Measurements from ENCODE around the gene SH3BGRL2. TPM values are rescaled to one million over a fixed set of nuclear protein-coding genes. Genes with fewer than 3 reads are reported as not detected.
"Not testable (repeated sequence)": the region's sequence is repeated elsewhere in the genome, so short reads cannot be mapped to it uniquely, and the experiment has no call there.

The SH3BGRL2 gene
- total RNA-seq, 1 donor from 2014 or later, result 0.11 TPM

- intact Hi-C loops (cut with micrococcal nuclease), result no loop called here
Observed at GRCh38 chr6:79614326-79615305, 16.5 kb upstream of the SH3BGRL2 start.

- intact Hi-C loops (cut with micrococcal nuclease), result no loop called here
Observed at GRCh38 chr6:79617518-79617941, 13.6 kb upstream of the SH3BGRL2 start.

- intact Hi-C loops (cut with micrococcal nuclease), result not testable (repeated sequence)
Observed at GRCh38 chr6:79618425-79618824, 12.7 kb upstream of the SH3BGRL2 start.

GRCh38 chr6:79621579-79621978, 9.6 kb upstream of the SH3BGRL2 start:
- intact Hi-C loops (cut with micrococcal nuclease), result no loop called here

GRCh38 chr6:79622364-79622763, 8.8 kb upstream of the SH3BGRL2 start:
- intact Hi-C loops (cut with micrococcal nuclease), result no loop called here

- intact Hi-C loops (cut with micrococcal nuclease), result no loop called here
Observed at GRCh38 chr6:79623106-79623505, 8.0 kb upstream of the SH3BGRL2 start.

- intact Hi-C loops (cut with micrococcal nuclease), result no loop called here
Observed at GRCh38 chr6:79625746-79626145, 5.4 kb upstream of the SH3BGRL2 start.

- intact Hi-C loops (cut with micrococcal nuclease), result no loop called here
Observed at GRCh38 chr6:79626811-79627210, 4.3 kb upstream of the SH3BGRL2 start.

GRCh38 chr6:79627422-79627821, 3.7 kb upstream of the SH3BGRL2 start:
- intact Hi-C loops (cut with micrococcal nuclease), result no loop called here

- intact Hi-C loops (cut with micrococcal nuclease), result no loop called here
Observed at GRCh38 chr6:79628466-79629288, 2.5 kb upstream of the SH3BGRL2 start.

- intact Hi-C loops (cut with micrococcal nuclease), result no loop called here
Observed at GRCh38 chr6:79630380-79630882, 698 bp upstream of the SH3BGRL2 start.

- intact Hi-C loops (cut with micrococcal nuclease), result no loop called here
Observed at GRCh38 chr6:79631693-79632172, 604 bp downstream of the SH3BGRL2 start.

GRCh38 chr6:79632580-79632979, 1.5 kb downstream of the SH3BGRL2 start:
- intact Hi-C loops (cut with micrococcal nuclease), result no loop called here

GRCh38 chr6:79634491-79635231, 3.5 kb downstream of the SH3BGRL2 start:
- intact Hi-C loops (cut with micrococcal nuclease), result no loop called here

- intact Hi-C loops (cut with micrococcal nuclease), result no loop called here
Observed at GRCh38 chr6:79635232-79635543, 4.1 kb downstream of the SH3BGRL2 start.

- intact Hi-C loops (cut with micrococcal nuclease), result no loop called here
Observed at GRCh38 chr6:79636673-79637072, 5.5 kb downstream of the SH3BGRL2 start.

- intact Hi-C loops (cut with micrococcal nuclease), result no loop called here
Observed at GRCh38 chr6:79640146-79641111, 9.3 kb downstream of the SH3BGRL2 start.

GRCh38 chr6:79646006-79646405, 14.9 kb downstream of the SH3BGRL2 start:
- intact Hi-C loops (cut with micrococcal nuclease), result no loop called here

- intact Hi-C loops (cut with micrococcal nuclease), result no loop called here
Observed at GRCh38 chr6:79646561-79646960, 15.4 kb downstream of the SH3BGRL2 start.

- intact Hi-C loops (cut with micrococcal nuclease), result no loop called here
Observed at GRCh38 chr6:79647741-79648140, 16.6 kb downstream of the SH3BGRL2 start.
